Smooth muscle cell (in vitro differentiated cells): ENCODE measurements around the gene MAST3. TPM values are rescaled to one million over a fixed set of nuclear protein-coding genes. Genes with fewer than 3 reads are reported as not detected.

Experiments
- polyA plus RNA-seq: library from polyadenylated mRNA; unstranded; fragments of >200 nt; fragmentation: Nextera tagmentation; extraction: Ambion mirVana; gene quantifications from 2 replicates; pipeline ENCODE4 v1.2.1, GENCODE V29; 2016
- small RNA-seq: library from RNA; depleted of rRNA; stranded (forward); fragments of <200 nt; gene quantifications from one replicate; pipeline ENCODE3, GENCODE V24; 2014
- total RNA-seq: library from RNA; depleted of rRNA; stranded (reverse); fragments of >200 nt; gene quantifications from 2 replicates; pipeline ENCODE4 v1.2.3, GENCODE V29; 2014

The MAST3 gene
- total and polyA plus RNA-seq, 2 experiments from 2014 or later, result 4.3 TPM

Small RNAs within 50 kb of the gene (small RNA-seq; reads per million reads assigned to genes)
- gene IFI30, result not detected

Other genes starting within 250 kb of the MAST3 start
- 8.8 and 10.8 TPM in 2 replicates for gene JAK3, start 249.8 kb upstream of the MAST3 start, total RNA-seq
- 9.7 and 10.7 TPM in 2 replicates for gene JAK3, start 249.8 kb upstream of the MAST3 start, polyA plus RNA-seq
- 795 and 867 TPM in 2 replicates for gene RPL18A, start 237.9 kb upstream of the MAST3 start, total RNA-seq
- gene RPL18A, start 237.9 kb upstream of the MAST3 start, polyA plus RNA-seq, result 1,267 and 1,311 TPM in 2 replicates
- not detected in 2 replicates for gene SLC5A5, start 225.8 kb upstream of the MAST3 start, total RNA-seq
- gene SLC5A5, start 225.8 kb upstream of the MAST3 start, polyA plus RNA-seq, result not detected in 2 replicates
- 32.1 and 34.5 TPM in 2 replicates for gene CCDC124, start 164.8 kb upstream of the MAST3 start, total RNA-seq
- gene CCDC124, start 164.8 kb upstream of the MAST3 start, polyA plus RNA-seq, result 156 and 179 TPM in 2 replicates
- gene KCNN1, start 130.7 kb upstream of the MAST3 start, total RNA-seq, result 0.22 and 5.3 TPM in 2 replicates
- 4.2 and 4.6 TPM in 2 replicates for gene KCNN1, start 130.7 kb upstream of the MAST3 start, polyA plus RNA-seq
- gene ARRDC2, start 89.6 kb upstream of the MAST3 start, total RNA-seq, result 3.5 and 4.4 TPM in 2 replicates
- 4.3 and 6.5 TPM in 2 replicates for gene ARRDC2, start 89.6 kb upstream of the MAST3 start, polyA plus RNA-seq
- gene IL12RB1, start 10.8 kb upstream of the MAST3 start, total RNA-seq, result not detected in 2 replicates
- not detected in 2 replicates for gene IL12RB1, start 10.8 kb upstream of the MAST3 start, polyA plus RNA-seq
- 22.2 and 22.9 TPM in 2 replicates for gene PIK3R2, start 55.4 kb downstream of the MAST3 start, total RNA-seq
- gene PIK3R2, start 55.4 kb downstream of the MAST3 start, polyA plus RNA-seq, result 37.1 and 50.1 TPM in 2 replicates
- gene IFI30, start 76.0 kb downstream of the MAST3 start, total RNA-seq, result 0.67 and 2.9 TPM in 2 replicates
- 0.64 and 0.87 TPM in 2 replicates for gene IFI30, start 76.0 kb downstream of the MAST3 start, polyA plus RNA-seq
- 11.6 and 13.1 TPM in 2 replicates for gene MPV17L2, start 95.4 kb downstream of the MAST3 start, total RNA-seq
- 27.1 and 28.7 TPM in 2 replicates for gene MPV17L2, start 95.4 kb downstream of the MAST3 start, polyA plus RNA-seq
- 1.4 and 4.9 TPM in 2 replicates for gene RAB3A, start 106.3 kb downstream of the MAST3 start, total RNA-seq
- 3.6 and 3.7 TPM in 2 replicates for gene RAB3A, start 106.3 kb downstream of the MAST3 start, polyA plus RNA-seq
- 1.1 and 3.1 TPM in 2 replicates for gene PDE4C, start 128.7 kb downstream of the MAST3 start, total RNA-seq
- gene PDE4C, start 128.7 kb downstream of the MAST3 start, polyA plus RNA-seq, result 1.7 and 1.9 TPM in 2 replicates
- gene IQCN, start 176.7 kb downstream of the MAST3 start, total RNA-seq, result 3.9 and 4.9 TPM in 2 replicates
- gene IQCN, start 176.7 kb downstream of the MAST3 start, polyA plus RNA-seq, result 2.5 and 5.8 TPM in 2 replicates
- gene JUND, start 183.8 kb downstream of the MAST3 start, total RNA-seq, result 79.9 and 164 TPM in 2 replicates
- gene JUND, start 183.8 kb downstream of the MAST3 start, polyA plus RNA-seq, result 464 and 497 TPM in 2 replicates
- gene LSM4, start 225.3 kb downstream of the MAST3 start, total RNA-seq, result 116 and 121 TPM in 2 replicates
- gene LSM4, start 225.3 kb downstream of the MAST3 start, polyA plus RNA-seq, result 156 and 177 TPM in 2 replicates
- gene PGPEP1, start 242.8 kb downstream of the MAST3 start, total RNA-seq, result 11.1 and 11.7 TPM in 2 replicates
- 4.5 and 8.7 TPM in 2 replicates for gene PGPEP1, start 242.8 kb downstream of the MAST3 start, polyA plus RNA-seq